Retinal pigment epithelial cell (primary cell): ENCODE results near the gene LEMD1.

Experiments
- DNase-seq: peaks from one replicate; pipeline ENCODE4 v3.0.0-alpha.2; 2010; ENCODE audit warnings: low read depth
- H3K4me3 ChIP-seq: 2 replicates; pipeline ENCODE4 v1.5.1; 2011; ENCODE audit warnings: mild to moderate bottlenecking, low read length, control low read depth, moderate library complexity
- TF ChIP-seq, protein P1 (sequence below): conservative IDR thresholded peaks from 2 replicates; pipeline ENCODE4 v1.5.1; 2011; ENCODE audit warnings: low read depth, low read length, control low read depth, inconsistent platforms

LEMD1 gene

DNA sequence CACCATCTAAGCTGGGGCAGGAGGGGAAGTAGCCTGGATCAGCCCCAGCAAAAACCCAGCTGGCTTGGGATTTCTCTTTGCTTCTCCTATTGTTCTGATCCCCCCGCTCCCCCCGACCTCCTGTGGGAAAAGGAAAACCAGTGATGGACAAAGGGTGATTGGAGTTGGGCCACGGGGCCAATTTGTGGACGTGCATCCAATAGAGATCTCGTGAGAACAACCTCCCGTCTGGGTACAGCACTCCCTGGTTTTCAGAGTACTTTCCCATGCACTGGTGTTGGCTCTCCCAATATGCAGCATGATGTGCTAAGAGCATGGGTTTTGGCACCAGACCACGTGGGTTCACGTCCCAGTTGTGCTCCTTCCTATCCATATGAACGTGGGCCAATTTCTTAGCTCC, 25.0 kb upstream of the LEMD1 start:
- TF ChIP-seq, protein P1, sequence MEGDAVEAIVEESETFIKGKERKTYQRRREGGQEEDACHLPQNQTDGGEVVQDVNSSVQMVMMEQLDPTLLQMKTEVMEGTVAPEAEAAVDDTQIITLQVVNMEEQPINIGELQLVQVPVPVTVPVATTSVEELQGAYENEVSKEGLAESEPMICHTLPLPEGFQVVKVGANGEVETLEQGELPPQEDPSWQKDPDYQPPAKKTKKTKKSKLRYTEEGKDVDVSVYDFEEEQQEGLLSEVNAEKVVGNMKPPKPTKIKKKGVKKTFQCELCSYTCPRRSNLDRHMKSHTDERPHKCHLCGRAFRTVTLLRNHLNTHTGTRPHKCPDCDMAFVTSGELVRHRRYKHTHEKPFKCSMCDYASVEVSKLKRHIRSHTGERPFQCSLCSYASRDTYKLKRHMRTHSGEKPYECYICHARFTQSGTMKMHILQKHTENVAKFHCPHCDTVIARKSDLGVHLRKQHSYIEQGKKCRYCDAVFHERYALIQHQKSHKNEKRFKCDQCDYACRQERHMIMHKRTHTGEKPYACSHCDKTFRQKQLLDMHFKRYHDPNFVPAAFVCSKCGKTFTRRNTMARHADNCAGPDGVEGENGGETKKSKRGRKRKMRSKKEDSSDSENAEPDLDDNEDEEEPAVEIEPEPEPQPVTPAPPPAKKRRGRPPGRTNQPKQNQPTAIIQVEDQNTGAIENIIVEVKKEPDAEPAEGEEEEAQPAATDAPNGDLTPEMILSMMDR = no peak
- no peak for DNase-seq
- no peak overlapping the region for H3K4me3 ChIP-seq

DNA sequence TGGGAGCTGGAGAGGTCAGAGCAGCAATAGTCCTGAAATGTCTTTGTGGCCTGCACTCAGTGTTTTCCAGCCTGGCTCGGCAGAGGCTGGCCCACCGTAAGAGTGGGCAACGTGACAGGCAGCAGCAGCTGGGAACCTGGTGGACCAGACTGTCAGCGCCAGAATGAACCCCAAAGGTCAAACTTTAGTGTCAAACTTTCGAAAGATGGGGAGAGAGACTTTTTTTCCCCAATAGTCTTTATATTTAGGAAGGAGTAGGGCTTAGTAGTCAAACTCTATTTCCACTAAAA, 23.7 kb upstream of the LEMD1 start:
- no peak for DNase-seq
- TF ChIP-seq, protein P1 = no peak
- no peak overlapping the region for H3K4me3 ChIP-seq

DNA sequence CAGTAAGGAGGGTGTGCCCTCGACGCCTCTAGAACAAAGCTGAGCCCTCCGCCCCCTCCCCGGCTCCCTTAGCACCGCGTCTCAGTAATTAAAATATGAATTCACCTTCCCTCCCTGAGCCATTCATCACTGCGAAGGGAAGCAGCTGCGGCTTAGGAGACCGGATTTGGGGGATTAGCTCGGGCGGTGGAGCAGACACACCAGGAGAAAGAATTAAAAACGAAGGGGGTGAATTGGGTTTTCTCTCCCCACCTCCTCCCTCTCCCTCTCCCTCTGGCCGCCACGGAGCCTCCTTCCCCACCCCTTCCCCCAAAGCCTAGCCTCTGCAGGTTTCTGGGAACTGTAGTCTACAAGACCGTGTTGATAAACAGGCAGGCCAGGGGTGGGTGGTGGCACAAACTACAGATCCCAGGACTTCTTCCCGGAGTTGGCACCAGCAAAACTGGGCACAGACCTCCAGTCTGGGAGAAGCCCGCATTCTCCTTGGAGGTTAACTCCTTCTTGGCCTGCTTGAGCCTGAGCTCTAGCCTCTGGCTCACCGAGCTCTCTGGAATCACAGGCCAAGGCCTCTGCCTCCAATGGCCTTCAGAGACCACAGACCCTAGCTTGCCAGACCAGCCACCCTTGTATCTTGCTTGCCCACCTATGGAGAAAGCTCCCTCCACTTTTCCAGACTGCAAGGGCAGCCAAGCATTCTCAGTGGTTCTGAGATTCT, 23.2 kb upstream of the LEMD1 start:
- peak; percentile 80 for DNase-seq
- TF ChIP-seq, protein P1 = no peak
- H3K4me3 ChIP-seq = peak overlapping the region; percentile 30

DNA sequence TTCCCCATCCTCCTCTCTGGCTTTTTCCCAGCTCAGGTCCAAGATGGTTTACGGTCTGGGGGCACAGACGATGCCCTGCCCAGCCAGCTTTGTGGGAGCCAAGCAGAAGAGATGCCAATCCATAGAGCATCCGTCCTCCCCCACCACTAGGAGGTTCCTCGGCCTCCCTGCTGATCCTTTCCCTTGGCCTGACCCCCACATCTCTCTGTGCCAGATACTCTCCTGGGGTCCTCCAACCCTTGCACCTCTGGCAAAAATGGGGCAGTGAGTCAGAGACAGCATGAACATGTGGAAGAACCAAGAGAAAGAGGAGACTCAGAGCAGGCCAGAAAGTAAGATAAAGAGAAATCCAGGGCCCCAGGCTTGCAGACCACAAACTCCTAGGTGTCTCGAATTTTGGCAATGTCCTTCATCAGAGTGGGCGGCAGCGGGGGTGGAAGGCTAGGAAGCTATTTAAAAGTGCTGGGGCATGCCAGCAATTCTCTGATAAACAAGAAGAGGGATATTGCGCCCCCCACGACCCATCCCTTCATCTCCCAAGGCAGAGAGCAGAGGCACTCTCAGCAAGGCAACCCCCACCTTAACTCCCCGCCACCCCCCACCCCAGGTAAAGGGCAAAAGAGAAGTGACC, 22.6 kb upstream of the LEMD1 start:
- TF ChIP-seq, protein P1 = peak; percentile 17
- DNase-seq = no peak
- peak overlapping the region; percentile 30 for H3K4me3 ChIP-seq

DNA sequence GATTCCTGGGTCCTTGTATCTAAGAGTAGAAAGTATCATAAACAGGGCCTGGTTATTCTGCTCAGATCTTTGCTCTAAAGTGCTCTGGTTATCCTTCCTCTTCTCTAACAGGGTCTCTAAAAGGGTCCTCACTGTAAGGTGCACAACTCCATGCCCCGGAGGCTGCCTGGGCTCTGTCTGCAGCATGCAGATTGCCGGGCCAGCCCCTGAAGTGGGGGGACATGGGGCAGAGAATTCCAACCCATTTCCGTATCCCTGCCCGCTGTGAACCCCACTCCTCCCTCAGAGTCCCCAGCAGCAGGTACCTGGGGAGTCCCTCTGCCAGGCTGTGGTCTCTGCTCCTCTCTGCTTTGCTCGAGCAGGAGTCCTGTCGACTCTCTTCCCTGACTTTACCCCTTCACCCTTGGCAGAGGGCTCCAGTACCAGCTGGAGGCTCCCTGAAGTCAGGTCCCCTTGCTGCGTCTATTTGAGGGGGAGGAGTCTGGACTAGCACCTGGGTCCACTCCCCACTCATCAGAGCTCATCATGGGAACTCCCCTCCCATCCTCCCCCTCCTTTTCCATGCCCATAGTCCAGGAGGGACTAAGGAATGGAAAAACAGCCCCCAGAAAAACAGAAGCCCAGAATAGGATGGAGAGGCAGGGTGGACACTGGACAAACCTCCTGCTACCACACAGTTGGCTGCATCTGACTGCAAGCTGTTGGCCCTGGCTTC, 21.9 kb upstream of the LEMD1 start:
- no peak for DNase-seq
- TF ChIP-seq, protein P1 = no peak
- H3K4me3 ChIP-seq = no peak overlapping the region

DNA sequence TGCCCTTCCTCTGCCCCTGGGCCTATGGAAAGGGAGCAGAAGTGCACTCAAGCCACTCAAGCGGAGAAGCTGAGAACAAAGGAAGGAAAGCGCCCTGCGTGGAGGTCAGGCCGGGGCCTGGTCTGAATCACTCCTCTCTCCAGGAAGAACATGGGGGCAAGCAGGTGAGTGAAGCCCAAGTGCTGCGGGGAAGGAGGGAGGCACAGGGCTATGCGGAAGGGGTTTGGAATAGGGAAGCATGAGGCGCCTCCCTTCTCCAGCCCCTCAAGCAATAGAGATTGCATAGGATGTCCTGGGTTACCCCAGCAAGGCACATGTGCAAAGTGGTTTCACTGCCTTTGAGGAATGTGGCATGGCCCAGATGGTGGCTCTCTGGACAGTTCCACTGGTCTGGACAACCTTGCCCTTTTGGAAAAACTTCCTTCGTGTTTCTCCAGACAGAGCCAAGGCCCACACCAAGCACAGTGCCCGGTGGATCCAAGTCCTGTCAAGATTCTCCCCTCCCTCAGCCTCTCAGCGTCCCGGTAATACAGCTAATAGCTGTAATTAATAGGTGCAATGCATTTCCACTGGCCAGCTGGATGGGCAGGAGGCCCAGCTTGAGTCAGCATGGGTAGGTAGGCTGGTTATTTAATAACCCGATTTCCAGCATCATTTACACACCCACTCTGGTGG, 20.3 kb upstream of the LEMD1 start:
- no peak for DNase-seq
- TF ChIP-seq, protein P1 = no peak
- no peak overlapping the region for H3K4me3 ChIP-seq
